ENCODE results near the gene RANBP1.

GRCh38 chr22:20135265-20135664 is 19.4 kb downstream of the RANBP1 start:
- TF ChIP-seq CTCF (IDR thresholded peaks at IDR 0.05) (no peak), POLR2A (IDR thresholded peaks at IDR 0.05) (no peak)
